Hepatocyte (in vitro differentiated cells): Measurements from ENCODE around the gene SLC35A3.

Source experiments
- CTCF ChIP-seq: fragments of 200-600 bp; sonication (generic); IDR thresholded peaks from 2 replicates; pipeline ENCODE4 v1.5.1; 2016; ENCODE audit warnings: antibody characterized with exemption, mild to moderate bottlenecking; ENCODE audit not compliant: poor library complexity
- EZH2 ChIP-seq: fragments of 200-600 bp; sonication (generic); IDR thresholded peaks from 2 replicates; pipeline ENCODE4 v1.6.1; 2016; ENCODE audit warnings: antibody characterized with exemption, mild to moderate bottlenecking, borderline replicate concordance
- EZH2phosphoT487 ChIP-seq: fragments of 200-600 bp; sonication (generic); IDR thresholded peaks from one replicate; pipeline ENCODE4 v1.6.1; 2018; ENCODE audit warnings: antibody characterized with exemption, mild to moderate bottlenecking, low read depth, moderate library complexity; ENCODE audit not compliant: unreplicated experiment, severe bottlenecking

- TF ChIP-seq EZH2 (no peak), CTCF (no peak), EZH2phosphoT487 (no peak)
Observed at GRCh38 chr1:100061681-100062080, 91.9 kb downstream of the SLC35A3 start.
